Measurements from ENCODE around the gene PLEKHG1.

Gene PLEKHG1

GRCh38 chr6:150632785-150633485 lies 33.2 kb downstream of the PLEKHG1 start:
- Histone ChIP-seq H3K9me2 (replicated peaks; ENCODE audit: insufficient read depth, low read length) (no peaks in the 10 kb centered on the region), H3F3A (ENCODE audit: insufficient read depth) (peaks cover 32% of the 10 kb centered on the region), H3K27ac (ENCODE audit: low read depth, low read length) (peak overlapping the region; percentile 77), H3K27me3 (ENCODE audit: low read length) (no peaks in the 10 kb centered on the region), H2AFZ (ENCODE audit: low read depth, low read length, severe bottlenecking) (no peak overlapping the region), H4K20me1 (ENCODE audit: low read depth, low read length) (no peaks in the 10 kb centered on the region), H3K36me3 (ENCODE audit: low read length) (no peaks in the 10 kb centered on the region), H3K79me2 (ENCODE audit: insufficient read depth, low read length) (peaks cover 17% of the 10 kb centered on the region; the same call in 1 of the 2 replicates), H3K9me3 (ENCODE audit: insufficient read depth, low read length) (no peaks in the 10 kb centered on the region), H3K9ac (ENCODE audit: low read length) (peak overlapping the region; percentile 49), H3K4me3 (ENCODE audit: insufficient read depth, low read length, poor library complexity, severe bottlenecking) (peak overlapping the region; percentile 51), H3K4me2 (ENCODE audit: low read depth, low read length, poor library complexity, severe bottlenecking) (peak overlapping the region; percentile 78)
- TF ChIP-seq CTCF (IDR thresholded peaks at IDR 0.05; ENCODE audit: insufficient read depth, low read length, poor library complexity, severe bottlenecking) (no peak), EZH2phosphoT487 (conservative IDR thresholded peaks at IDR 0.05; ENCODE audit: low read length) (no peak)

- TF ChIP-seq CTCF (IDR thresholded peaks at IDR 0.05; ENCODE audit: insufficient read depth, low read length, poor library complexity, severe bottlenecking), result no peak
- no peak for TF ChIP-seq EZH2phosphoT487 (conservative IDR thresholded peaks at IDR 0.05; ENCODE audit: low read length)
- H3K9me2 ChIP-seq (replicated peaks; ENCODE audit: insufficient read depth, low read length), result no peaks in the 10 kb centered on the region
- peak overlapping the region; percentile 51 for H3K4me3 ChIP-seq (ENCODE audit: insufficient read depth, low read length, poor library complexity, severe bottlenecking)
- no peaks in the 10 kb centered on the region for H3K9me3 ChIP-seq (ENCODE audit: insufficient read depth, low read length)
- H3K79me2 ChIP-seq (ENCODE audit: insufficient read depth, low read length), result peaks cover 17% of the 10 kb centered on the region; the same call in 1 of the 2 replicates
- H3K36me3 ChIP-seq (ENCODE audit: low read length), result no peaks in the 10 kb centered on the region
- no peak overlapping the region for H2AFZ ChIP-seq (ENCODE audit: low read depth, low read length, severe bottlenecking)
- peak overlapping the region; percentile 49 for H3K9ac ChIP-seq (ENCODE audit: low read length)
- no peaks in the 10 kb centered on the region for H3K27me3 ChIP-seq (ENCODE audit: low read length)
- peaks cover 32% of the 10 kb centered on the region for H3F3A ChIP-seq (ENCODE audit: insufficient read depth)
- peak overlapping the region; percentile 77 for H3K27ac ChIP-seq (ENCODE audit: low read depth, low read length)
- no peaks in the 10 kb centered on the region for H4K20me1 ChIP-seq (ENCODE audit: low read depth, low read length)
- peak overlapping the region; percentile 78 for H3K4me2 ChIP-seq (ENCODE audit: low read depth, low read length, poor library complexity, severe bottlenecking)
Observed at GRCh38 chr6:150633486-150633834, 33.8 kb downstream of the PLEKHG1 start.

GRCh38 chr6:150634176-150634963 lies 34.7 kb downstream of the PLEKHG1 start:
- Histone ChIP-seq H3F3A (ENCODE audit: insufficient read depth) (peaks cover 32% of the 10 kb centered on the region), H2AFZ (ENCODE audit: low read depth, low read length, severe bottlenecking) (no peak overlapping the region), H3K9me3 (ENCODE audit: insufficient read depth, low read length) (no peaks in the 10 kb centered on the region), H3K79me2 (ENCODE audit: insufficient read depth, low read length) (peaks cover 17% of the 10 kb centered on the region; the same call in 1 of the 2 replicates), H4K20me1 (ENCODE audit: low read depth, low read length) (no peaks in the 10 kb centered on the region), H3K4me2 (ENCODE audit: low read depth, low read length, poor library complexity, severe bottlenecking) (peak overlapping the region; percentile 78), H3K36me3 (ENCODE audit: low read length) (no peaks in the 10 kb centered on the region), H3K27ac (ENCODE audit: low read depth, low read length) (peak overlapping the region; percentile 77), H3K27me3 (ENCODE audit: low read length) (no peaks in the 10 kb centered on the region), H3K4me3 (ENCODE audit: insufficient read depth, low read length, poor library complexity, severe bottlenecking) (peak overlapping the region; percentile 26), H3K9ac (ENCODE audit: low read length) (peak overlapping the region; percentile 49), H3K9me2 (replicated peaks; ENCODE audit: insufficient read depth, low read length) (no peaks in the 10 kb centered on the region)
- TF ChIP-seq EZH2phosphoT487 (conservative IDR thresholded peaks at IDR 0.05; ENCODE audit: low read length), result no peak
- no peak for TF ChIP-seq CTCF (IDR thresholded peaks at IDR 0.05; ENCODE audit: insufficient read depth, low read length, poor library complexity, severe bottlenecking)
